H9 (cell line): ENCODE measurements around the gene ELOVL3. TPM values are rescaled to one million over a fixed set of nuclear protein-coding genes. Genes with fewer than 3 reads are reported as not detected.
A peak's percentile ranks its signal among the peaks of the same experiment; 100 is the strongest.

ENCODE experiments used
- DNase-seq: peaks from one replicate; pipeline ENCODE4 v3.0.0-alpha.2; 2017
- H2AFZ ChIP-seq: one replicate; pipeline ENCODE4 v1.6.1; 2013; ENCODE audit warnings: mild to moderate bottlenecking, low read length, control low read depth, moderate library complexity
- H2AK5ac ChIP-seq: 2 replicates; pipeline ENCODE4 v1.6.1; 2013; ENCODE audit warnings: low read length, control low read depth, mixed read lengths; ENCODE audit not compliant: insufficient read length
- H2BK120ac ChIP-seq: one replicate; pipeline ENCODE4 v1.6.1; 2013; ENCODE audit warnings: low read depth, mild to moderate bottlenecking, low read length, control low read depth, inconsistent platforms; ENCODE audit not compliant: poor library complexity, severe bottlenecking
- H2BK12ac ChIP-seq: 2 replicates; pipeline ENCODE4 v1.6.1; 2013; ENCODE audit warnings: low read length, control low read depth, mixed read lengths, low read depth; ENCODE audit not compliant: insufficient read length
- H2BK15ac ChIP-seq: 2 replicates; pipeline ENCODE4 v1.6.1; 2013; ENCODE audit warnings: low read depth, low read length, control low read depth
- H2BK20ac ChIP-seq: one replicate; pipeline ENCODE4 v1.6.1; 2013; ENCODE audit warnings: low read depth, mild to moderate bottlenecking, low read length, control low read depth, inconsistent platforms; ENCODE audit not compliant: poor library complexity, severe bottlenecking
- H2BK5ac ChIP-seq: 2 replicates; pipeline ENCODE4 v1.6.1; 2013; ENCODE audit warnings: low read length, control low read depth, mixed read lengths; ENCODE audit not compliant: insufficient read length
- H3K14ac ChIP-seq: 2 replicates; pipeline ENCODE4 v1.6.1; 2013; ENCODE audit warnings: low read length, control low read depth; ENCODE audit not compliant: insufficient read depth
- H3K18ac ChIP-seq: 2 replicates; pipeline ENCODE4 v1.6.1; 2013; ENCODE audit warnings: low read depth, mild to moderate bottlenecking, mixed read lengths, low read length, control low read depth; ENCODE audit not compliant: insufficient read length
- H3K23ac ChIP-seq: 2 replicates; pipeline ENCODE4 v1.6.1; 2013; ENCODE audit warnings: low read length, control low read depth, mixed read lengths, low read depth; ENCODE audit not compliant: insufficient read length
- H3K23me2 ChIP-seq: 2 replicates; pipeline ENCODE4 v1.6.1; 2013; ENCODE audit warnings: low read depth, mild to moderate bottlenecking, mixed read lengths, low read length, control low read depth; ENCODE audit not compliant: insufficient read length, poor library complexity, severe bottlenecking
- H3K27ac ChIP-seq: 2 replicates; pipeline ENCODE4 v1.5.1; 2013; ENCODE audit warnings: low read length, control low read depth, mixed read lengths, low read depth; ENCODE audit not compliant: insufficient read length
- H3K27me3 ChIP-seq: 2 replicates; pipeline ENCODE4 v1.6.1; 2013; ENCODE audit warnings: low read length, control low read depth, inconsistent platforms; ENCODE audit not compliant: insufficient read depth
- H3K4ac ChIP-seq: 2 replicates; pipeline ENCODE4 v1.6.1; 2013; ENCODE audit warnings: low read depth, mild to moderate bottlenecking, control low read depth, inconsistent platforms, low read length, moderate library complexity
- H3K4me1 ChIP-seq: 2 replicates; pipeline ENCODE4 v1.6.1; 2013; ENCODE audit warnings: low read length, control low read depth, inconsistent platforms; ENCODE audit not compliant: insufficient read depth
- H3K4me2 ChIP-seq: 2 replicates; pipeline ENCODE4 v1.6.1; 2013; ENCODE audit warnings: low read length, control low read depth, mixed read lengths; ENCODE audit not compliant: insufficient read length, insufficient read depth
- H3K56ac ChIP-seq: 2 replicates; pipeline ENCODE4 v1.6.1; 2013; ENCODE audit warnings: low read depth, mild to moderate bottlenecking, mixed read lengths, low read length, control low read depth; ENCODE audit not compliant: insufficient read length
- H3K79me1 ChIP-seq: 2 replicates; pipeline ENCODE4 v1.6.1; 2013; ENCODE audit warnings: low read depth, mild to moderate bottlenecking, moderate library complexity, low read length, control low read depth, inconsistent platforms; ENCODE audit not compliant: insufficient read depth, poor library complexity, severe bottlenecking
- H3K79me2 ChIP-seq: 2 replicates; pipeline ENCODE4 v1.6.1; 2013; ENCODE audit warnings: low read length, control low read depth, inconsistent platforms; ENCODE audit not compliant: insufficient read depth
- H3K9ac ChIP-seq: 2 replicates; pipeline ENCODE4 v1.6.1; 2013; ENCODE audit warnings: low read length, control low read depth, mixed read lengths; ENCODE audit not compliant: insufficient read length; ENCODE audit errors: extremely low read depth
- H3K9me3 ChIP-seq: one replicate; pipeline ENCODE4 v1.6.1; 2013; ENCODE audit warnings: low read depth, low read length, inconsistent platforms; ENCODE audit not compliant: control insufficient read depth
- H3T11ph ChIP-seq: one replicate; pipeline ENCODE4 v1.6.1; 2013; ENCODE audit warnings: mild to moderate bottlenecking, low read length, control low read depth, inconsistent platforms
- H4K20me1 ChIP-seq: one replicate; pipeline ENCODE4 v1.6.1; 2013; ENCODE audit not compliant: control insufficient read depth, insufficient read length, insufficient read depth
- H4K5ac ChIP-seq: 2 replicates; pipeline ENCODE4 v1.6.1; 2013; ENCODE audit warnings: low read depth, mild to moderate bottlenecking, mixed read lengths, low read length, control low read depth; ENCODE audit not compliant: insufficient read length
- H4K8ac ChIP-seq: replicated peaks from 2 replicates; pipeline ENCODE4 v1.6.1; 2013; ENCODE audit warnings: low read length, control low read depth, mixed read lengths, low read depth; ENCODE audit not compliant: insufficient read length
- H4K91ac ChIP-seq: 2 replicates; pipeline ENCODE4 v1.6.1; 2013; ENCODE audit warnings: low read depth, mild to moderate bottlenecking, moderate library complexity, mixed read lengths, low read length, control low read depth; ENCODE audit not compliant: insufficient read length
- H3K27ac Mint-ChIP-seq, 3 experiments: 2 replicates in 2 of 3; 3 replicates in 1 of 3; pipeline ENCODE4 v1.8.0; 2020 to 2021; ENCODE audit warnings: mixed read lengths in 3 of 3, mild to moderate bottlenecking in 1 of 3, moderate library complexity in 1 of 3
- H3K27me3 Mint-ChIP-seq: 2 replicates; pipeline ENCODE4 v1.8.0; 2021; ENCODE audit warnings: low read depth, mild to moderate bottlenecking, moderate library complexity, mixed read lengths
- H3K36me3 Mint-ChIP-seq, 3 experiments: 2 replicates in 2 of 3; 3 replicates in 1 of 3; pipeline ENCODE4 v1.8.0; 2020 to 2021; ENCODE audit warnings: low read depth in 3 of 3, mixed read lengths in 3 of 3; ENCODE audit not compliant: insufficient read depth in 1 of 3
- H3K4me1 Mint-ChIP-seq, 2 experiments: 2 replicates each; pipeline ENCODE4 v1.8.0; 2020; ENCODE audit warnings: mixed read lengths in 2 of 2
- H3K4me3 Mint-ChIP-seq, 2 experiments: 2 replicates in 1 of 2; 3 replicates in 1 of 2; pipeline ENCODE4 v1.8.0; 2020 to 2021; ENCODE audit warnings: mild to moderate bottlenecking in 2 of 2, mixed read lengths in 2 of 2, moderate library complexity in 1 of 2
- H3K9me3 Mint-ChIP-seq, 2 experiments: 2 replicates in 1 of 2; 3 replicates in 1 of 2; pipeline ENCODE4 v1.8.0; 2020; ENCODE audit warnings: mild to moderate bottlenecking in 2 of 2, mixed read lengths in 2 of 2, moderate library complexity in 1 of 2
- WGBS: extraction: QIAGEN DNeasy Blood & Tissue Kit; methylation state at CpG from one replicate; pipeline ENCODE4 v1.1.7; 2013; ENCODE audit warnings: missing lambda C conversion rate, low lambda C conversion rate, mixed read lengths; ENCODE audit not compliant: insufficient read length; ENCODE audit errors: extremely low coverage; 5-methylcytosine and 5-hydroxymethylcytosine counted together
- total RNA-seq: library from RNA; stranded (reverse); gene quantifications from 2 replicates; pipeline ENCODE4 v1.2.1, GENCODE V29; 2021
- TF ChIP-seq, protein P1 (sequence below): fragments of 200-600 bp; sonication (generic); conservative IDR thresholded peaks from 3 replicates; pipeline ENCODE4 v1.8.0; 2021; ENCODE audit warnings: antibody characterized with exemption, mild to moderate bottlenecking

Gene ELOVL3
- total RNA-seq, 1 experiment from 2014 or later: not detected

DNA sequence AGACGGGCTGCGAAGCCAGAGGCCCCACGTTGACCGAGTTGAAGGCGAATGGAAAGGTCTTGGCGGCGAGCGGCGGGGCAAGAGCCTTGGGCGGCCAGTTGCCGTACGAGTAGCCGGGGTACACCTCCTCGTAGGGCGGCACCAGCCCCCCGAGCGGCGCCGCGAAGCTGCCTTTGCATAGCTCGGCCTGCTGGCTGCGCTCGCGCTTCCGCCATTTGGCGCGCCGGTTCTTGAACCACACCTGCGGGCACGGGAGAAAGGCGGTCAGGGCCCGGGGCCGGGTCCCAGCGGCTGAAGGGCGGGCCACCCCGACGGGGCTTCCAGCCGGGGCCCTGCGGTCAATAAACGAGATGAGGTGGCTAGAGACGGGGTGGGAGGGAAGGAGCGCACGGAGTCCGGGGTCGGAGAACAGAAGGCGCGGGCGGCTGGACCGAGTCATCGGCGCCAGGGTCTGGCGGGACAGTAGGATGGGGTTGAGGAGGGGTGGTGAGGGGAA lies 4.8 kb downstream of the ELOVL3 start:
- no peak overlapping the region for H3K27ac ChIP-seq
- Mint-ChIP-seq H3K9me3 (peaks cover 0 to 6% of the 10 kb centered on the region in 2 experiments; a peak in 2 of 5 replicates), H3K36me3 (no peaks in the 10 kb centered on the region; a peak in 1 of 7 replicates), H3K4me3 (peak overlapping the region; percentile 57 to 80), H3K27me3 (peaks cover 98% of the 10 kb centered on the region), H3K4me1 (peaks cover 3 to 17% of the 10 kb centered on the region in 2 experiments), H3K27ac (no peak overlapping the region)
- H4K20me1 ChIP-seq: peaks cover 2% of the 10 kb centered on the region
- H3K23me2 ChIP-seq: peaks cover 16% of the 10 kb centered on the region
- H2AFZ ChIP-seq: no peak overlapping the region
- DNase-seq: peak; percentile 69
- no peak overlapping the region for H3K23ac ChIP-seq
- no peak overlapping the region for H2BK15ac ChIP-seq
- H3K14ac ChIP-seq: no peak overlapping the region
- H2BK20ac ChIP-seq: no peak overlapping the region
- no peak overlapping the region for H3T11ph ChIP-seq
- H3K9me3 ChIP-seq: no peaks in the 10 kb centered on the region
- no peak overlapping the region for H3K18ac ChIP-seq
- H2BK5ac ChIP-seq: no peak overlapping the region
- no peak overlapping the region for H3K56ac ChIP-seq
- H4K8ac ChIP-seq: no peak overlapping the region
- no peaks in the 10 kb centered on the region for H3K79me1 ChIP-seq
- H3K4ac ChIP-seq: no peak overlapping the region
- no peak overlapping the region for H4K91ac ChIP-seq
- peak overlapping the region; percentile 53 for H3K4me2 ChIP-seq
- WGBS: no CpG with 5 or more reads among the region's 52 CpGs
- no peak overlapping the region for H2BK120ac ChIP-seq
- H4K5ac ChIP-seq: no peak overlapping the region
- H3K79me2 ChIP-seq: no peaks in the 10 kb centered on the region
- TF ChIP-seq, protein P1, sequence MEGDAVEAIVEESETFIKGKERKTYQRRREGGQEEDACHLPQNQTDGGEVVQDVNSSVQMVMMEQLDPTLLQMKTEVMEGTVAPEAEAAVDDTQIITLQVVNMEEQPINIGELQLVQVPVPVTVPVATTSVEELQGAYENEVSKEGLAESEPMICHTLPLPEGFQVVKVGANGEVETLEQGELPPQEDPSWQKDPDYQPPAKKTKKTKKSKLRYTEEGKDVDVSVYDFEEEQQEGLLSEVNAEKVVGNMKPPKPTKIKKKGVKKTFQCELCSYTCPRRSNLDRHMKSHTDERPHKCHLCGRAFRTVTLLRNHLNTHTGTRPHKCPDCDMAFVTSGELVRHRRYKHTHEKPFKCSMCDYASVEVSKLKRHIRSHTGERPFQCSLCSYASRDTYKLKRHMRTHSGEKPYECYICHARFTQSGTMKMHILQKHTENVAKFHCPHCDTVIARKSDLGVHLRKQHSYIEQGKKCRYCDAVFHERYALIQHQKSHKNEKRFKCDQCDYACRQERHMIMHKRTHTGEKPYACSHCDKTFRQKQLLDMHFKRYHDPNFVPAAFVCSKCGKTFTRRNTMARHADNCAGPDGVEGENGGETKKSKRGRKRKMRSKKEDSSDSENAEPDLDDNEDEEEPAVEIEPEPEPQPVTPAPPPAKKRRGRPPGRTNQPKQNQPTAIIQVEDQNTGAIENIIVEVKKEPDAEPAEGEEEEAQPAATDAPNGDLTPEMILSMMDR: peak; percentile 53
- no peak overlapping the region for H3K9ac ChIP-seq
- H2AK5ac ChIP-seq: no peak overlapping the region
- no peak overlapping the region for H2BK12ac ChIP-seq
- peaks cover 67% of the 10 kb centered on the region for H3K27me3 ChIP-seq
- H3K4me1 ChIP-seq: no peaks in the 10 kb centered on the region
